OCI-LY7 (cell line): Measurements from ENCODE around the gene NUBP2.

ENCODE experiments used
- CTCF ChIP-seq: fragments of 200-600 bp; sonication (generic); conservative IDR thresholded peaks from 2 replicates; pipeline ENCODE4 v1.5.1; 2014; ENCODE audit warnings: mild to moderate bottlenecking, antibody characterized with exemption, low read length, moderate library complexity, mixed read lengths
- EZH2phosphoT487 ChIP-seq: fragments of 200-600 bp; sonication (generic); IDR thresholded peaks from 2 replicates; pipeline ENCODE4 v1.6.1; 2018; ENCODE audit warnings: low read depth, borderline replicate concordance, mild to moderate bottlenecking, mixed run types, antibody characterized with exemption, low read length, moderate library complexity, mixed read lengths

- TF ChIP-seq CTCF (no peak), EZH2phosphoT487 (no peak)
These were observed 35.0 kb downstream of the NUBP2 start for GRCh38 chr16:1817716-1818115.
